HepG2 (cell line): ENCODE data around the gene IST1. TPM values are rescaled to one million over a fixed set of nuclear protein-coding genes. Genes with fewer than 3 reads are reported as not detected.

ENCODE experiments used
- CAMTA2 ChIP-seq: sonication (generic); formaldehyde crosslinking; IDR thresholded peaks from 2 replicates; pipeline ENCODE4 v1.4.0; 2020; ENCODE audit warnings: mild to moderate bottlenecking, missing genetic modification reagents, borderline replicate concordance
- DNMT1 ChIP-seq: sonication (generic); formaldehyde crosslinking; IDR thresholded peaks from 2 replicates; pipeline ENCODE4 v1.5.1; 2020; ENCODE audit warnings: mild to moderate bottlenecking, missing genetic modification reagents
- HHEX ChIP-seq: IDR thresholded peaks from 2 replicates; pipeline ENCODE4 v1.6.1; 2016; ENCODE audit warnings: control low read depth
- KDM5A ChIP-seq: fragments of 200-600 bp; sonication (generic); IDR thresholded peaks from 2 replicates; pipeline ENCODE4 v1.7.0; 2018; ENCODE audit warnings: antibody characterized with exemption, mild to moderate bottlenecking, low read length, borderline replicate concordance
- KLF16 ChIP-seq, 2 experiments: sonication (generic) in 1 of 2; formaldehyde crosslinking in 1 of 2; IDR thresholded peaks; 2 replicates each; pipeline versions ENCODE4 v1.6.1 to v1.8.0; 2016 to 2023; ENCODE audit warnings: missing genetic modification reagents in 2 of 2, missing compliant biosample characterization in 1 of 2
- NFYC ChIP-seq: IDR thresholded peaks from 2 replicates; pipeline ENCODE4 v1.6.1; 2016; ENCODE audit warnings: missing genetic modification reagents, missing compliant biosample characterization
- NR2F6 ChIP-seq, 2 experiments: IDR thresholded peaks; 2 replicates each; pipeline ENCODE4 v1.6.1; 2016; ENCODE audit warnings: antibody characterized with exemption in 1 of 2, mild to moderate bottlenecking in 1 of 2
- RELA ChIP-seq: sonication (generic); formaldehyde crosslinking; IDR thresholded peaks from 2 replicates; pipeline ENCODE4 v1.4.0; 2020; ENCODE audit warnings: missing genetic modification reagents
- SMC3 ChIP-seq: IDR thresholded peaks from 2 replicates; pipeline ENCODE4 v1.6.1; 2011; ENCODE audit warnings: low read length, improper control_type of control experiment
- TAF1 ChIP-seq: sonication (generic); formaldehyde crosslinking; IDR thresholded peaks from 2 replicates; pipeline ENCODE4 v1.4.0; 2020; ENCODE audit warnings: missing genetic modification reagents
- ZC3H13 ChIP-seq: sonication (generic); formaldehyde crosslinking; IDR thresholded peaks from 2 replicates; pipeline ENCODE4 v1.8.1; 2023; ENCODE audit warnings: mild to moderate bottlenecking, missing genetic modification reagents, moderate library complexity
- ZFP36L2 ChIP-seq: sonication (generic); formaldehyde crosslinking; IDR thresholded peaks from 2 replicates; pipeline ENCODE4 v1.4.0; 2020; ENCODE audit warnings: missing genetic modification reagents
- ZFP62 ChIP-seq: sonication (generic); formaldehyde crosslinking; IDR thresholded peaks from 2 replicates; pipeline ENCODE4 v1.4.0; 2020; ENCODE audit warnings: missing genetic modification reagents
- ZNF253 ChIP-seq: sonication (generic); formaldehyde crosslinking; IDR thresholded peaks from 2 replicates; pipeline ENCODE4 v1.8.0; 2022; ENCODE audit warnings: mild to moderate bottlenecking, missing genetic modification reagents, borderline replicate concordance
- ZNF256 ChIP-seq: sonication (generic); formaldehyde crosslinking; conservative IDR thresholded peaks from 2 replicates; pipeline ENCODE4 v1.4.0; 2020; ENCODE audit warnings: missing genetic modification reagents
- ZNF292 ChIP-seq: sonication (generic); formaldehyde crosslinking; IDR thresholded peaks from 2 replicates; pipeline ENCODE4 v1.8.1; 2022; ENCODE audit warnings: mild to moderate bottlenecking, low read depth, missing genetic modification reagents, borderline replicate concordance
- ZNF501 ChIP-seq: sonication (generic); formaldehyde crosslinking; IDR thresholded peaks from 2 replicates; pipeline ENCODE4 v1.5.1; 2020; ENCODE audit warnings: mild to moderate bottlenecking, moderate library complexity, missing genetic modification reagents
- ZNF530 ChIP-seq: sonication (generic); formaldehyde crosslinking; IDR thresholded peaks from 2 replicates; pipeline ENCODE4 v1.5.0; 2020; ENCODE audit warnings: low read depth, mild to moderate bottlenecking, missing genetic modification reagents
- ZNF543 ChIP-seq: sonication (generic); formaldehyde crosslinking; IDR thresholded peaks from 2 replicates; pipeline ENCODE4 v1.4.0; 2020; ENCODE audit warnings: mild to moderate bottlenecking, missing genetic modification reagents
- ZNF577 ChIP-seq: sonication (generic); formaldehyde crosslinking; IDR thresholded peaks from 2 replicates; pipeline ENCODE4 v1.4.0; 2020; ENCODE audit warnings: mild to moderate bottlenecking, low read depth, missing genetic modification reagents, borderline replicate concordance
- polyA plus RNA-seq, 8 experiments: library from polyadenylated mRNA; depleted of rRNA in 3 of 8; stranded (reverse) in 7 of 8; unstranded in 1 of 8; fragments of >200 nt; fragmentation: Illumina TruSeq in 4 of 8; extraction: Trizol in 4 of 8; gene quantifications; 2 replicates each; pipeline versions ENCODE4 v1.2.1 to v1.2.3, GENCODE V29; 2011 to 2016; ENCODE audit warnings: low read depth in 4 of 8, missing spikeins in 1 of 8, mixed read lengths in 1 of 8; ENCODE audit not compliant: insufficient read depth in 1 of 8
- total RNA-seq, 5 experiments: library from RNA; depleted of rRNA; stranded (reverse); fragments of >200 nt; fragmentation: Illumina TruSeq; extraction: Trizol; gene quantifications; 2 replicates each; pipeline ENCODE4 v1.2.3, GENCODE V29; 2016; ENCODE audit warnings: low read depth in 1 of 5
- TF ChIP-seq, protein P1 (sequence below): sonication (generic); formaldehyde crosslinking; IDR thresholded peaks from 2 replicates; pipeline ENCODE4 v1.9.0; 2021; ENCODE audit warnings: missing genetic modification reagents, mild to moderate bottlenecking, borderline replicate concordance
- TF ChIP-seq, protein P2 (sequence below): sonication (generic); formaldehyde crosslinking; IDR thresholded peaks from 2 replicates; pipeline ENCODE4 v1.4.0; 2020; ENCODE audit warnings: missing genetic modification reagents, mild to moderate bottlenecking, borderline replicate concordance
- TF ChIP-seq, protein P3 (sequence below): sonication (generic); formaldehyde crosslinking; IDR thresholded peaks from 2 replicates; pipeline ENCODE4 v1.5.0; 2020; ENCODE audit warnings: mild to moderate bottlenecking, missing genetic modification reagents

The IST1 gene
- total and polyA plus RNA-seq, 2 of the 13 experiments (the other 11 are each of a cell fraction or from before 2014, with no cell fraction given): 346 to 415 TPM

DNA sequence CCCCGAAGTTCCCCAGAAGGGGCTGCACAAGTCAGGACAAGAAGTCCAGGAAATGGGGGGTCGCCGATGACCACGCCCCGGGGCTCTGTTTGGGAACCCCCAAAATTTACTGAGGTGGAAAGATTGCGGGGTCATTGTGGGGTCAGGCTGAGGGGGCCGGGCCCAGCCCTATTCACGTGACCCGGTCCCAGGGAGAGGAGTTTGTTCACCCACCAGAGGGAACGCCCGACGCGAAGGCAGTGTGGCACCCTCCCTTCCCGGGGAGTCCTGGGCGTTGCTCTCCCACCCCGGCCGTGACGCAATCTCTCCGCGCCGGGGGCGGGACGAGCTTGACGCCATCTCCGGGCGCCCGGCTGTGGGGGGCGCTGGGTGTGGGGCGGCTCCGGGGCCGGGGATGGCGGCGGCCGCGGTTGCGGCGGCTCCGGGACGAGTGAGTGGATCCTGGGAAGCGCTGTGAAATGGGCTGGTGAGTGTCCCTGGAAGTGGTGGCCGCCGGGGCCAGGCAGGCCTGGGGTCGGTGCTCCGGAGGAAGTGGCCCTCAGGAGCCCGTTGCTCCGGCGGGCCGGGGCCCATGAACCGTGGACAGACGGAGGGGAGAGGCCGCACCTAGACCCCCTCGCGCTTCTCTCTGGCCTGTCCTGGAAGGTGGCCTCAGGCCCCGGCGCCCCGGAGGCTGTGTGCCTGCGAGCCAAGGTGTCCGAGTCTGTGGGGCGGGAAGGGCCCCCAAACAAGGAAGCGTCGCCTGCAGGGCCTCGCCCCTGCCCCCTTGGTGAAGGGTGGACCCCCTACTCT lies 49.5 kb upstream of the IST1 start, which contains the start of gene ATXN1L (continued):
- TF ChIP-seq ZNF292 (CRISPR knock-in tag) (no peak), ZNF256 (CRISPR knock-in tag) (no peak), ZFP62 (no peak), ZFP36L2 (CRISPR knock-in tag) (no peak), DNMT1 (CRISPR knock-in tag) (no peak; the same call in 1 of the 2 replicates), NFYC (peak; percentile 52; the same call in 1 of the 2 replicates), CAMTA2 (0 out of 2 replicates have a peak, but pooled peaks have one; percentile 38), RELA (peak; percentile 56; the same call in 1 of the 2 replicates), ZNF543 (CRISPR knock-in tag) (no peak), TAF1 (CRISPR knock-in tag) (peak; percentile 68), ZNF501 (CRISPR knock-in tag) (peak; percentile 89), ZC3H13 (peak; percentile 22; the same call in 1 of the 2 replicates), ZNF530 (CRISPR knock-in tag) (no peak), KDM5A (peak; percentile 99), HHEX (CRISPR knock-in tag) (no peak), NR2F6 (IDR thresholded peaks at IDR 0.05) (peak; percentile 61), NR2F6 (CRISPR knock-in tag; IDR thresholded peaks at IDR 0.05) (peak; percentile 76; the same call in 1 of the 2 replicates), ZNF577 (CRISPR knock-in tag) (no peak), ZNF253 (CRISPR knock-in tag) (no peak), KLF16 (CRISPR knock-in tag; IDR thresholded peaks at IDR 0.05) (peak in 1 of 2 experiments; percentile 97; a peak in 2 of 4 replicates), SMC3 (no peak)
- TF ChIP-seq, protein P1, sequence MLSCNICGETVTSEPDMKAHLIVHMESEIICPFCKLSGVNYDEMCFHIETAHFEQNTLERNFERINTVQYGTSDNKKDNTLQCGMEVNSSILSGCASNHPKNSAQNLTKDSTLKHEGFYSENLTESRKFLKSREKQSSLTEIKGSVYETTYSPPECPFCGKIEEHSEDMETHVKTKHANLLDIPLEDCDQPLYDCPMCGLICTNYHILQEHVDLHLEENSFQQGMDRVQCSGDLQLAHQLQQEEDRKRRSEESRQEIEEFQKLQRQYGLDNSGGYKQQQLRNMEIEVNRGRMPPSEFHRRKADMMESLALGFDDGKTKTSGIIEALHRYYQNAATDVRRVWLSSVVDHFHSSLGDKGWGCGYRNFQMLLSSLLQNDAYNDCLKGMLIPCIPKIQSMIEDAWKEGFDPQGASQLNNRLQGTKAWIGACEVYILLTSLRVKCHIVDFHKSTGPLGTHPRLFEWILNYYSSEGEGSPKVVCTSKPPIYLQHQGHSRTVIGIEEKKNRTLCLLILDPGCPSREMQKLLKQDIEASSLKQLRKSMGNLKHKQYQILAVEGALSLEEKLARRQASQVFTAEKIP (CRISPR knock-in tag): no peak
- TF ChIP-seq, protein P2, sequence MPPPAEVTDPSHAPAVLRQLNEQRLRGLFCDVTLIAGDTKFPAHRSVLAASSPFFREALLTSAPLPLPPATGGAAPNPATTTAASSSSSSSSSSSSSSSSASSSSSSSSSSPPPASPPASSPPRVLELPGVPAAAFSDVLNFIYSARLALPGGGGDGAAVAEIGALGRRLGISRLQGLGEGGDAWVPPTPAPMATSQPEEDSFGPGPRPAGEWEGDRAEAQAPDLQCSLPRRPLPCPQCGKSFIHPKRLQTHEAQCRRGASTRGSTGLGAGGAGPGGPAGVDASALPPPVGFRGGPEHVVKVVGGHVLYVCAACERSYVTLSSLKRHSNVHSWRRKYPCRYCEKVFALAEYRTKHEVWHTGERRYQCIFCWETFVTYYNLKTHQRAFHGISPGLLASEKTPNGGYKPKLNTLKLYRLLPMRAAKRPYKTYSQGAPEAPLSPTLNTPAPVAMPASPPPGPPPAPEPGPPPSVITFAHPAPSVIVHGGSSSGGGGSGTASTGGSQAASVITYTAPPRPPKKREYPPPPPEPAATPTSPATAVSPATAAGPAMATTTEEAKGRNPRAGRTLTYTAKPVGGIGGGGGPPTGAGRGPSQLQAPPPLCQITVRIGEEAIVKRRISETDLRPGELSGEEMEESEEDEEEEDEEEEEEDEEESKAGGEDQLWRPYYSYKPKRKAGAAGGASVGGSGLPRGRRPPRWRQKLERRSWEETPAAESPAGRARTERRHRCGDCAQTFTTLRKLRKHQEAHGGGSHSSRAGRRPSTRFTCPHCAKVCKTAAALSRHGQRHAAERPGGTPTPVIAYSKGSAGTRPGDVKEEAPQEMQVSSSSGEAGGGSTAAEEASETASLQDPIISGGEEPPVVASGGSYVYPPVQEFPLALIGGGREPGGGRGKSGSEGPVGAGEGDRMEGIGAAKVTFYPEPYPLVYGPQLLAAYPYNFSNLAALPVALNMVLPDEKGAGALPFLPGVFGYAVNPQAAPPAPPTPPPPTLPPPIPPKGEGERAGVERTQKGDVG (CRISPR knock-in tag): no peak; the same call in 1 of the 2 replicates
- TF ChIP-seq, protein P3, sequence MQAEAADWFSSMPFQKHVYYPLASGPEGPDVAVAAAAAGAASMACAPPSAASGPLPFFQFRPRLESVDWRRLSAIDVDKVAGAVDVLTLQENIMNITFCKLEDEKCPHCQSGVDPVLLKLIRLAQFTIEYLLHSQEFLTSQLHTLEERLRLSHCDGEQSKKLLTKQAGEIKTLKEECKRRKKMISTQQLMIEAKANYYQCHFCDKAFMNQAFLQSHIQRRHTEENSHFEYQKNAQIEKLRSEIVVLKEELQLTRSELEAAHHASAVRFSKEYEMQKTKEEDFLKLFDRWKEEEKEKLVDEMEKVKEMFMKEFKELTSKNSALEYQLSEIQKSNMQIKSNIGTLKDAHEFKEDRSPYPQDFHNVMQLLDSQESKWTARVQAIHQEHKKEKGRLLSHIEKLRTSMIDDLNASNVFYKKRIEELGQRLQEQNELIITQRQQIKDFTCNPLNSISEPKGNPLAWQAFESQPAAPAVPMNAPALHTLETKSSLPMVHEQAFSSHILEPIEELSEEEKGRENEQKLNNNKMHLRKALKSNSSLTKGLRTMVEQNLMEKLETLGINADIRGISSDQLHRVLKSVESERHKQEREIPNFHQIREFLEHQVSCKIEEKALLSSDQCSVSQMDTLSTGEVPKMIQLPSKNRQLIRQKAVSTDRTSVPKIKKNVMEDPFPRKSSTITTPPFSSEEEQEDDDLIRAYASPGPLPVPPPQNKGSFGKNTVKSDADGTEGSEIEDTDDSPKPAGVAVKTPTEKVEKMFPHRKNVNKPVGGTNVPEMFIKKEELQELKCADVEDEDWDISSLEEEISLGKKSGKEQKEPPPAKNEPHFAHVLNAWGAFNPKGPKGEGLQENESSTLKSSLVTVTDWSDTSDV (CRISPR knock-in tag): no peak; the same call in 1 of the 2 replicates
